Mucosa of stomach (tissue), 1 donor: ENCODE results near the gene HSD11B2.

Experiments
- H3K27me3 ChIP-seq: one replicate; pipeline ENCODE4 v1.7.0; 2013; ENCODE audit warnings: mild to moderate bottlenecking, low read length; ENCODE audit not compliant: control insufficient read depth, insufficient read depth
- H3K36me3 ChIP-seq: one replicate; pipeline ENCODE4 v1.7.0; 2013; ENCODE audit warnings: low read length; ENCODE audit not compliant: control insufficient read depth, insufficient read depth
- H3K4me1 ChIP-seq: one replicate; pipeline ENCODE4 v1.7.0; 2013; ENCODE audit warnings: mild to moderate bottlenecking, low read length; ENCODE audit not compliant: control insufficient read depth, insufficient read depth
- H3K4me3 ChIP-seq: one replicate; pipeline ENCODE4 v1.7.0; 2013; ENCODE audit warnings: low read length
- H3K9ac ChIP-seq: one replicate; pipeline ENCODE4 v1.7.0; 2013; ENCODE audit warnings: mild to moderate bottlenecking, low read length, moderate library complexity
- H3K9me3 ChIP-seq: one replicate; pipeline ENCODE4 v1.7.0; 2013; ENCODE audit warnings: mild to moderate bottlenecking, low read length, moderate library complexity; ENCODE audit not compliant: control insufficient read depth
- donor health status: Pancreatic carcinoma.

Gene HSD11B2

GRCh38 chr16:67463691-67464090, 32.8 kb downstream of the HSD11B2 start:
- peaks cover 66% of the 10 kb centered on the region for H3K4me1 ChIP-seq
- peak overlapping the region; percentile 22 for H3K9ac ChIP-seq
- no peaks in the 10 kb centered on the region for H3K9me3 ChIP-seq
- no peak overlapping the region for H3K4me3 ChIP-seq
- H3K27me3 ChIP-seq: no peaks in the 10 kb centered on the region
- no peaks in the 10 kb centered on the region for H3K36me3 ChIP-seq

- Histone ChIP-seq H3K9ac (peak overlapping the region; percentile 22), H3K36me3 (no peaks in the 10 kb centered on the region), H3K4me3 (no peak overlapping the region), H3K4me1 (peaks cover 57% of the 10 kb centered on the region), H3K27me3 (no peaks in the 10 kb centered on the region), H3K9me3 (no peaks in the 10 kb centered on the region)
Observed at GRCh38 chr16:67464565-67464964, 33.6 kb downstream of the HSD11B2 start.

GRCh38 chr16:67466581-67466980, 35.7 kb downstream of the HSD11B2 start:
- Histone ChIP-seq H3K4me1 (peaks cover 37% of the 10 kb centered on the region), H3K27me3 (no peaks in the 10 kb centered on the region), H3K9ac (no peak overlapping the region), H3K36me3 (no peaks in the 10 kb centered on the region), H3K4me3 (no peak overlapping the region), H3K9me3 (no peaks in the 10 kb centered on the region)

GRCh38 chr16:67468731-67469130, 37.8 kb downstream of the HSD11B2 start:
- Histone ChIP-seq H3K9me3 (no peaks in the 10 kb centered on the region), H3K4me1 (peaks cover 15% of the 10 kb centered on the region), H3K36me3 (no peaks in the 10 kb centered on the region), H3K9ac (no peak overlapping the region), H3K4me3 (no peak overlapping the region), H3K27me3 (no peaks in the 10 kb centered on the region)

GRCh38 chr16:67470359-67470758, 39.4 kb downstream of the HSD11B2 start:
- Histone ChIP-seq H3K27me3 (no peaks in the 10 kb centered on the region), H3K9ac (no peak overlapping the region), H3K4me3 (no peak overlapping the region), H3K36me3 (no peaks in the 10 kb centered on the region), H3K9me3 (no peaks in the 10 kb centered on the region), H3K4me1 (peaks cover 6% of the 10 kb centered on the region)

GRCh38 chr16:67471758-67472384, 41.0 kb downstream of the HSD11B2 start:
- H3K4me1 ChIP-seq: no peaks in the 10 kb centered on the region
- H3K9ac ChIP-seq: no peak overlapping the region
- H3K4me3 ChIP-seq: no peak overlapping the region
- H3K36me3 ChIP-seq: no peaks in the 10 kb centered on the region
- no peaks in the 10 kb centered on the region for H3K27me3 ChIP-seq
- no peaks in the 10 kb centered on the region for H3K9me3 ChIP-seq

- Histone ChIP-seq H3K27me3 (no peaks in the 10 kb centered on the region), H3K4me3 (no peak overlapping the region), H3K36me3 (no peaks in the 10 kb centered on the region), H3K9ac (no peak overlapping the region), H3K9me3 (no peaks in the 10 kb centered on the region), H3K4me1 (peaks cover 10% of the 10 kb centered on the region)
Observed at GRCh38 chr16:67474551-67475455, 43.9 kb downstream of the HSD11B2 start.

- H3K4me3 ChIP-seq: no peak overlapping the region
- H3K36me3 ChIP-seq: no peaks in the 10 kb centered on the region
- no peak overlapping the region for H3K9ac ChIP-seq
- H3K4me1 ChIP-seq: peaks cover 27% of the 10 kb centered on the region
- H3K9me3 ChIP-seq: no peaks in the 10 kb centered on the region
- no peaks in the 10 kb centered on the region for H3K27me3 ChIP-seq
Observed at GRCh38 chr16:67477960-67478554, 47.1 kb downstream of the HSD11B2 start.

GRCh38 chr16:67480833-67481560, 50.1 kb downstream of the HSD11B2 start, which contains the start of gene ATP6V0D1:
TSS of gene ATP6V0D1 (minus strand) at chr16:67481157. CDS start at chr16:67481086, 71 bp downstream.
- no peaks in the 10 kb centered on the region for H3K9me3 ChIP-seq
- H3K9ac ChIP-seq: peak within 1 kb of the TSS; percentile 91
- peaks cover 30% of the 10 kb centered on the region for H3K4me1 ChIP-seq
- no peaks in the 10 kb centered on the region for H3K36me3 ChIP-seq
- H3K4me3 ChIP-seq: peak within 1 kb of the TSS; percentile 91
- no peaks in the 10 kb centered on the region for H3K27me3 ChIP-seq

GRCh38 chr16:67481561-67482232, 50.8 kb downstream of the HSD11B2 start:
- H3K9me3 ChIP-seq: no peaks in the 10 kb centered on the region
- H3K4me3 ChIP-seq: peak overlapping the region; percentile 84
- peak overlapping the region; percentile 91 for H3K9ac ChIP-seq
- H3K4me1 ChIP-seq: peaks cover 30% of the 10 kb centered on the region
- no peaks in the 10 kb centered on the region for H3K27me3 ChIP-seq
- no peaks in the 10 kb centered on the region for H3K36me3 ChIP-seq

GRCh38 chr16:67482233-67482924, 51.5 kb downstream of the HSD11B2 start:
- peaks cover 30% of the 10 kb centered on the region for H3K4me1 ChIP-seq
- H3K9me3 ChIP-seq: no peaks in the 10 kb centered on the region
- no peaks in the 10 kb centered on the region for H3K36me3 ChIP-seq
- H3K4me3 ChIP-seq: peak overlapping the region; percentile 84
- H3K27me3 ChIP-seq: no peaks in the 10 kb centered on the region
- H3K9ac ChIP-seq: peak overlapping the region; percentile 91
